Measurements from ENCODE around the gene TSPAN9.

GRCh38 chr12:3136641-3137267 is 59.6 kb downstream of the TSPAN9 start:
- no peak for TF ChIP-seq POLR2A (IDR thresholded peaks at IDR 0.05)
- no peak for TF ChIP-seq CTCF (IDR thresholded peaks at IDR 0.05)

All from heart left ventricle (tissue), 13 donors.